ENCODE measurements around the gene GPR155.

The GPR155 gene, protein sequence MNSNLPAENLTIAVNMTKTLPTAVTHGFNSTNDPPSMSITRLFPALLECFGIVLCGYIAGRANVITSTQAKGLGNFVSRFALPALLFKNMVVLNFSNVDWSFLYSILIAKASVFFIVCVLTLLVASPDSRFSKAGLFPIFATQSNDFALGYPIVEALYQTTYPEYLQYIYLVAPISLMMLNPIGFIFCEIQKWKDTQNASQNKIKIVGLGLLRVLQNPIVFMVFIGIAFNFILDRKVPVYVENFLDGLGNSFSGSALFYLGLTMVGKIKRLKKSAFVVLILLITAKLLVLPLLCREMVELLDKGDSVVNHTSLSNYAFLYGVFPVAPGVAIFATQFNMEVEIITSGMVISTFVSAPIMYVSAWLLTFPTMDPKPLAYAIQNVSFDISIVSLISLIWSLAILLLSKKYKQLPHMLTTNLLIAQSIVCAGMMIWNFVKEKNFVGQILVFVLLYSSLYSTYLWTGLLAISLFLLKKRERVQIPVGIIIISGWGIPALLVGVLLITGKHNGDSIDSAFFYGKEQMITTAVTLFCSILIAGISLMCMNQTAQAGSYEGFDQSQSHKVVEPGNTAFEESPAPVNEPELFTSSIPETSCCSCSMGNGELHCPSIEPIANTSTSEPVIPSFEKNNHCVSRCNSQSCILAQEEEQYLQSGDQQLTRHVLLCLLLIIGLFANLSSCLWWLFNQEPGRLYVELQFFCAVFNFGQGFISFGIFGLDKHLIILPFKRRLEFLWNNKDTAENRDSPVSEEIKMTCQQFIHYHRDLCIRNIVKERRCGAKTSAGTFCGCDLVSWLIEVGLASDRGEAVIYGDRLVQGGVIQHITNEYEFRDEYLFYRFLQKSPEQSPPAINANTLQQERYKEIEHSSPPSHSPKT

DNA sequence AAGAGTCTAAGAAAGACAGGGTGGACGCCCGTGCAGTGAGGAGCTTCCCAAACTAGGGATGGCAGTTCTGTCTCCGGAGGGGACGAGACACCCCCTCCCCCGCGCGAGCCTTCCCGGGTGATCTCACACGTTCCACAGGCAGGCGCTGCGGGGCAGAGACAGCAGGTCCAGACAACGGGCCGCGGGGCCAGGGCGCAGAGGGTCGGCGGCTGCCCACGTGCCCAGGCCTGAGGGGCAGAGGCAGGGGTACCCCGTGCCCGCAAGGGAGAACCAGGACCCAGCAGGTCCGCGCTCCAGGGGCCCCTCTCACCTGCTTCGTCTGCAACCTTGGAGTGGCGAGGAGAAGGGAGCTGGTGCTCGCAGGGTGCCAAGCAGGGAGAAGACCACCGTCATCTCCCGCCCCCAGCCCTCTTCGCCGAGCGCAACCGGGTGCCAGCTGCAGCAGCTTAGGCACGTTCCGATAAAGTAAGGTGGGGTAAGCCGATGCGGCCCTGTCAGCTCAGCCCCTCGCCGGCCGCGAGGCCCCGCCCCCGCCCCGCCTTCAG, at the start of gene GPR155:
Gene GPR155 (minus strand): TSS at position 467 of the 545 bp plus-strand sequence. CDS start 5,073 bp downstream, outside the sequence.
- peak; percentile 31 for DNase-seq

- no peak for DNase-seq
Measured at GRCh38 chr2:174535757-174536703, 49.2 kb upstream of the GPR155 start.

GRCh38 chr2:174535083-174535482, 48.3 kb upstream of the GPR155 start:
- no peak for DNase-seq

- no peak for DNase-seq
Measured at GRCh38 chr2:174529916-174530315, 43.1 kb upstream of the GPR155 start.

- no peak for DNase-seq
Measured at GRCh38 chr2:174527959-174528358, 41.1 kb upstream of the GPR155 start.

- DNase-seq = no peak
Measured at GRCh38 chr2:174527101-174527721, 40.4 kb upstream of the GPR155 start.

- no peak for DNase-seq
Measured at GRCh38 chr2:174524527-174524926, 37.7 kb upstream of the GPR155 start.

- DNase-seq = no peak
Measured at GRCh38 chr2:174522553-174522952, 35.7 kb upstream of the GPR155 start.

DNA sequence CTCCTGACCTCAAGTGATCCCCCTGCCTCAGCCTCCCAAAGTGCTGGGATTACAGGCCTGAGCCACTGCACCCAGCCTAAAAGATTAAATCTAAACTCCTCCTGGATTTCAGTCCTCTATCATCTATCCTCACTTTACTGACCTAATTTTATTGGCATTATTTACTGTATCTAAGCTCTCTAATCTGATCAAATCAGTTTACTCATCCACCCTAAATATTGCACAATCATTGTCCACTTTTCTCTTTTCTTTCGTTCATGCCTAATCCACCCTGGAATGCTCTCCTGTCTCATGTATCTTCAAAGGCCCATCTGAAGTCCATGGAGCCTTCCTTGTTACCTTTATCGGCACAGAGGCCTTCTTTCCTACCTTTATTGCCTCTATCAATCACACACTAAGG, 31.6 kb upstream of the GPR155 start:
- no peak for DNase-seq

DNA sequence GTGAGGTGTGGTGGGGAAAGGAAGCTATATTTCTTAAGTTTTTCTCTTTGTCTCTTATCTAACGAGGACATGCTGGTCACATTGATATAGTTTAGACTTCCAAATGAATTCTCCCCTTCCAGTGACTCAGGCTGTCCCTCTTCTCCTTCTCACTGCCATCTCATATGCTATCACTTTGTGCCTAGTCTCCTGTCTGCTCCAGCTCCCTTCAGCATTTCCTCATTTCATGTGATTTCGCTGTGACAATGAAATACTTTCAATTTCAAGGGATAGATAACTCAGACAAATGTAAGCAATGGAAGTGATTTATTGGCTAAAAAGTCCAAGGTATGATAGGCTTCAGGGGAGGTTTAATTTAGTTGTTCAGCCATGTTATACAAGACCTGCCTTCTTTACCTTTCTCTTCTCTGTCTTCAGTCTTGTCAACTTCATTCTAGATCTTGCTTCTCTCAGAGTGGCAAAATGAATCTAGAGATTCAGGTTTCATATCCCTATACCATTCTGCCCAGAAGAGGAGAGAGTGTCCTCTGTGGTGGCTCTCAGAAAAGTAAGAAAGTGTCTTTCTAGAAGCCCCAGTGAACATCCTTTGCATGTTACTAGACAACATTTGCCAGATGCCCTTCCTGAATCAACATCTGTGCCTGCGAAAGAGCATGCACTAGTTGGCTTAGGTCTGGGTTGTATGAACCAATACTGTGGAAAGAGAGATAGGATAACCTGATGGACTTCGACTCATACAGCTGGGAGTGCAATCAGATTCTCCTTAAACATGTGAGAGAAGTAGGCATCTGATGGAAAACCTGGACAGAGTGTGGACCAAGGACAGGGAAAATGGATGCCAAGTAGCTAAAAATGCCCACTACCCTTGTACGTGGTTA, 29.9 kb upstream of the GPR155 start:
- no peak for DNase-seq

DNA sequence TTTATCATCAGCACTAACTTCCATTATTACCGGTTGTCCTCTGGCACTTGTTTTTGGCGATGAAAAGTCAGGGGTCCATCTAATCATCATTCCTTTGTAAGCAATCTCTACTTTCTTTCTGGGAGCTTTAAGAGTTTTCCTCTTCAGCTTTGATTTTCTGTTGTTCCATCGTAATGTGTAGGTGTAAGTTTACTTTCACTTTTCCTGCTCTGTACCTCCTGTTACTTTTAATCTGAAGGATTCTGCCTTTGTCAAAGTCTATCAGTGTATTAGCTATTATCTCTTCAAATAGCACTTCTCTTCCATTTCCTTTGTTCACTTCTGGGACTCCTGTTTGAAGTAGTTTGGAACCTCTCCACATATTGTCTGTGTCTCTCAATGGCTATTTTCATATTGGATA, 25.5 kb upstream of the GPR155 start:
- DNase-seq = no peak

- DNase-seq = no peak
Measured at GRCh38 chr2:174511580-174512260, 24.9 kb upstream of the GPR155 start.

- DNase-seq = no peak
Measured at GRCh38 chr2:174510583-174511189, 23.9 kb upstream of the GPR155 start.

DNA sequence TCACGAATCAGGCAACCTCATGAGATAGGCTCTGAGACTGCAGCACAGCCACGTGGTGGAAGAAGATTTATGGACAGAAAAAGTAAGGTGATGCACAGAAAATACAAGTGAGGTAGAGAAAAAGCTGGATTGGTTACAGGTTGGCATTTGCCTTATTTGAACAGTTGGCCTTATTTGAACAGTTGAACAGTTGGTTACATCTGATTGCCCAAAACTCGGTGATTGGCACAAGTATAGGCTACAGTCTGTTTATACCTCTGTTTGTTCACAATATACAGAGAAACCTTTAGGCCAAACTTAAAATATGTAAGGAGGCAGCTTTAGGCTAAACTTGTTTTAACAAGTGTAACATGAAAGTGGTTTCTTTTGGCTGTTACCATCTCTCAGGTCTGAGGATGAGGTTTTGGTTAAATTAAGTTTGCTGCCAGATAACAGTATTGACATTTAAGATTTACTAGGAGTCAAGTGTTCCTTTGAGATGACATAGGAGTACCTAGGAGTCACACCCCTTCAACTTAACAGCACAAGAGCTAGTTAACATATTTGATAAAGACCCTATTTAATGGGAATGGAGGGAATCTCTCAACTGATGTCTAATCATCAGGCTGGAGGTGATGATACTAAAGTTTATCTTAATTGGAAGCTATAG, 16.5 kb upstream of the GPR155 start:
- no peak for DNase-seq

- no peak for DNase-seq
Measured at GRCh38 chr2:174499371-174499770, 12.5 kb upstream of the GPR155 start.

- DNase-seq = no peak
Measured at GRCh38 chr2:174495365-174496012, 8.7 kb upstream of the GPR155 start.

- no peak for DNase-seq
Measured at GRCh38 chr2:174493549-174494331, 6.9 kb upstream of the GPR155 start.

GRCh38 chr2:174492963-174493431, 6.2 kb upstream of the GPR155 start:
- DNase-seq = no peak

All from amniotic stem cell (primary cell).